HCT116 (cell line): ENCODE results near the gene CDH23. TPM values are rescaled to one million over a fixed set of nuclear protein-coding genes. Genes with fewer than 3 reads are reported as not detected.

Experiments used
- ATAC-seq: fragments of 200-7000 bp; cut with Tn5 transposase; 2 replicates; pipeline ENCODE4 v1.9.1; 2020; ENCODE audit warnings: mild to moderate bottlenecking, moderate library complexity
- BruUV-seq: library from RNA; stranded (reverse); fragments of 400-500 nt; replicated peaks from 2 replicates; lab custom pipeline; 2021; lab: Mats Ljungman, UMichigan
- CTCF ChIA-PET: fragments of 300-600 bp; sonication (Branson Sonifier 250); formaldehyde crosslinking; loops from one replicate; lab custom pipeline; 2021; ENCODE audit warnings: antibody characterized with exemption; lab: Charles Lee
- POLR2A ChIA-PET: fragments of 300-600, 350-600 bp; sonication (Branson Sonifier 250); formaldehyde crosslinking; loops from one replicate; lab custom pipeline; 2021; ENCODE audit warnings: antibody characterized with exemption; lab: Charles Lee
- RAD21 ChIA-PET, 2 experiments: fragments of 300-600 bp; sonication (Branson Sonifier 250); formaldehyde crosslinking; loops; one replicate each; lab custom pipeline; 2023; ENCODE audit warnings: low total read pairs in 2 of 2; ENCODE audit not compliant: uncharacterized antibody in 2 of 2, unreplicated experiment in 2 of 2, low non-redundant PET in 1 of 2; lab: Charles Lee
- DNase-seq: peaks from one replicate; pipeline ENCODE4 v3.0.0-alpha.2; 2010; ENCODE audit warnings: low read depth, low spot score
- H2AFZ ChIP-seq: fragments of 200-600 bp; shearing (Covaris generic), sonication (generic); 2 replicates; pipeline ENCODE4 v1.6.1; 2017; ENCODE audit warnings: low read depth, mixed run types, mixed read lengths, antibody characterized with exemption, low read length; ENCODE audit not compliant: poor library complexity, severe bottlenecking
- H3K27ac ChIP-seq: 2 replicates; pipeline ENCODE4 v1.5.1; 2012; ENCODE audit warnings: low read depth, low read length
- H3K27me3 ChIP-seq: fragments of 200-600 bp; sonication (generic); 2 replicates; pipeline ENCODE4 v1.6.1; 2016; ENCODE audit warnings: mixed run types, low read length, mixed read lengths; ENCODE audit not compliant: insufficient read depth
- H3K36me3 ChIP-seq, 2 experiments: fragments of 200-500 bp in 1 of 2; fragments of 200-600 bp in 1 of 2; sonication (Bioruptor generic) in 1 of 2; sonication (generic) in 1 of 2; 2 replicates each; pipeline versions ENCODE4 v1.5.1 to v1.6.1; 2014 to 2016; ENCODE audit warnings: low read length in 2 of 2, inconsistent platforms in 1 of 2, mixed read lengths in 1 of 2, mixed run types in 1 of 2; ENCODE audit not compliant: insufficient read depth in 2 of 2, control insufficient read depth in 1 of 2
- H3K4me1 ChIP-seq, 2 experiments: fragments of 200-600 bp in 1 of 2; sonication (generic) in 1 of 2; 2 replicates each; pipeline versions ENCODE4 v1.5.1 to v1.6.1; 2012 to 2017; ENCODE audit warnings: low read length in 2 of 2, inconsistent platforms in 1 of 2, mild to moderate bottlenecking in 1 of 2, mixed read lengths in 1 of 2, mixed run types in 1 of 2, moderate library complexity in 1 of 2; ENCODE audit not compliant: insufficient read depth in 2 of 2, control insufficient read depth in 1 of 2
- H3K4me2 ChIP-seq: fragments of 200-600 bp; sonication (generic); 2 replicates; pipeline ENCODE4 v1.6.1; 2017; ENCODE audit warnings: mixed run types, low read length, mixed read lengths
- H3K4me3 ChIP-seq, 2 experiments: fragments of 200-600 bp in 1 of 2; sonication (generic) in 1 of 2; replicated peaks in 1 of 2; 2 replicates each; pipeline ENCODE4 v1.5.1; 2011 to 2016; ENCODE audit warnings: low read length in 2 of 2, control low read depth in 1 of 2, low read depth in 1 of 2, mild to moderate bottlenecking in 1 of 2, mixed read lengths in 1 of 2, mixed run types in 1 of 2
- H3K79me2 ChIP-seq: fragments of 200-600 bp; sonication (generic); 2 replicates; pipeline ENCODE4 v1.6.1; 2017; ENCODE audit warnings: mild to moderate bottlenecking, mixed run types, low read length, moderate library complexity, mixed read lengths; ENCODE audit not compliant: insufficient read depth
- H3K9ac ChIP-seq: fragments of 200-600 bp; sonication (generic); 2 replicates; pipeline ENCODE4 v1.6.1; 2016; ENCODE audit warnings: low read length, mixed read lengths
- H3K9me2 ChIP-seq: fragments of 200-600 bp; sonication (generic), shearing (Covaris generic); 2 replicates; pipeline ENCODE4 v1.6.1; 2017; ENCODE audit warnings: mixed run types, mild to moderate bottlenecking, moderate library complexity; ENCODE audit not compliant: insufficient read depth
- H3K9me3 ChIP-seq, 2 experiments: fragments of 200-500 bp in 1 of 2; fragments of 200-600 bp in 1 of 2; sonication (Bioruptor generic) in 1 of 2; sonication (generic) in 1 of 2; 2 replicates each; pipeline ENCODE4 v1.6.1; 2014 to 2017; ENCODE audit warnings: low read length in 2 of 2, mixed read lengths in 2 of 2, inconsistent platforms in 1 of 2, low read depth in 1 of 2, mild to moderate bottlenecking in 1 of 2, mixed run types in 1 of 2, moderate library complexity in 1 of 2; ENCODE audit not compliant: control insufficient read depth in 1 of 2, insufficient read depth in 1 of 2
- H4K20me1 ChIP-seq: fragments of 200-600 bp; sonication (generic), shearing (Covaris generic); 2 replicates; pipeline ENCODE4 v1.6.1; 2017; ENCODE audit warnings: mixed run types, mild to moderate bottlenecking, moderate library complexity; ENCODE audit not compliant: insufficient read depth
- CEBPB ChIP-seq: IDR thresholded peaks from 2 replicates; pipeline ENCODE4 v1.6.1; 2012; ENCODE audit warnings: low read depth
- EGR1 ChIP-seq: IDR thresholded peaks from 2 replicates; pipeline ENCODE4 v1.6.1; 2012; ENCODE audit warnings: low read depth
- EZH2 ChIP-seq: fragments of 200-600 bp; sonication (generic); IDR thresholded peaks from 2 replicates; pipeline ENCODE4 v1.6.1; 2017; ENCODE audit warnings: antibody characterized with exemption, mixed run types
- JUND ChIP-seq: IDR thresholded peaks from 2 replicates; pipeline ENCODE4 v1.6.1; 2012
- MAX ChIP-seq: IDR thresholded peaks from 2 replicates; pipeline ENCODE4 v1.6.1; 2012
- POLR2A ChIP-seq: IDR thresholded peaks from 2 replicates; pipeline ENCODE4 v1.7.0; 2011; ENCODE audit warnings: borderline replicate concordance; ENCODE audit not compliant: insufficient read depth, insufficient read length; ENCODE audit errors: extremely low read depth
- POLR2AphosphoS5 ChIP-seq: IDR thresholded peaks from 2 replicates; pipeline ENCODE4 v1.6.1; 2011; ENCODE audit warnings: mild to moderate bottlenecking, low read depth, low read length, moderate library complexity
- REST ChIP-seq: IDR thresholded peaks from 2 replicates; pipeline ENCODE4 v1.6.1; 2012; ENCODE audit warnings: low read depth
- SIN3A ChIP-seq: IDR thresholded peaks from 2 replicates; pipeline ENCODE4 v1.6.1; 2012; ENCODE audit warnings: low read depth
- SP1 ChIP-seq: IDR thresholded peaks from 2 replicates; pipeline ENCODE4 v1.6.1; 2012; ENCODE audit warnings: low read depth
- TCF7L2 ChIP-seq: IDR thresholded peaks from 2 replicates; pipeline ENCODE4 v1.7.0; 2011; ENCODE audit warnings: borderline replicate concordance, inconsistent platforms; ENCODE audit not compliant: insufficient read depth, insufficient read length; ENCODE audit errors: extremely low read depth
- YY1 ChIP-seq: IDR thresholded peaks from 2 replicates; pipeline ENCODE4 v1.6.1; 2011; ENCODE audit warnings: low read length, low read depth, moderate library complexity, mild to moderate bottlenecking; ENCODE audit not compliant: insufficient replicate concordance; ENCODE audit errors: extremely low read depth
- ZBTB33 ChIP-seq: IDR thresholded peaks from 2 replicates; pipeline ENCODE4 v1.6.1; 2011; ENCODE audit warnings: mild to moderate bottlenecking, low read length, moderate library complexity; ENCODE audit not compliant: insufficient replicate concordance; ENCODE audit errors: extremely low read depth
- intact Hi-C: fragments of 100-400 bp; cut with micrococcal nuclease; formaldehyde crosslinking; loops from 2 replicates; pipeline ENCODE4 v1.10.0; 2022
- total RNA-seq: library from RNA; stranded (reverse); gene quantifications from one replicate; pipeline ENCODE4 v1.2.1, GENCODE V29; 2021; ENCODE audit not compliant: unreplicated experiment

Gene CDH23
- total RNA-seq, 1 experiment from 2014 or later, result not detected

- no peaks in the 10 kb centered on the region for H4K20me1 ChIP-seq
- no peak for TF ChIP-seq EGR1
- no peak for TF ChIP-seq SP1
- no peak for TF ChIP-seq POLR2A
- TF ChIP-seq JUND, result no peak
- no peak for TF ChIP-seq SIN3A
- no peak for TF ChIP-seq ZBTB33
- TF ChIP-seq MAX, result no peak
- TF ChIP-seq EZH2, result no peak
- TF ChIP-seq YY1, result no peak
- TF ChIP-seq TCF7L2, result no peak
- TF ChIP-seq REST, result no peak
- TF ChIP-seq CEBPB, result no peak
- no peak for TF ChIP-seq POLR2AphosphoS5
- TF ChIP-seq, all 23 proteins: peak for 0
- intact Hi-C loops, result no loop called here
- H3K9ac ChIP-seq, result no peak overlapping the region
- H3K36me3 ChIP-seq, result no peaks in the 10 kb centered on the region
- H3K9me3 ChIP-seq, result no peaks in the 10 kb centered on the region
- CTCF ChIA-PET, result no interaction called here
- RAD21 ChIA-PET, result no interaction called here
- H3K9me2 ChIP-seq, result no peaks in the 10 kb centered on the region
- no peaks in the 10 kb centered on the region for H3K27me3 ChIP-seq
- ATAC-seq, result no peak
- no peaks in the 10 kb centered on the region for H3K79me2 ChIP-seq
- POLR2A ChIA-PET, result no interaction called here
- no peak overlapping the region for H2AFZ ChIP-seq
- H3K27ac ChIP-seq, result no peak overlapping the region
- no TSS peak for BruUV-seq
- DNase-seq, result no peak
- no peak overlapping the region for H3K4me3 ChIP-seq
- H3K4me1 ChIP-seq, result peaks cover 18 to 25% of the 10 kb centered on the region in 2 experiments
- H3K4me2 ChIP-seq, result no peak overlapping the region
Observed at GRCh38 chr10:71362141-71362540, 34.6 kb upstream of the CDH23 start.
